Measurements from ENCODE around the gene SLIT3. TPM values are rescaled to one million over a fixed set of nuclear protein-coding genes. Genes with fewer than 3 reads are reported as not detected.

The SLIT3 gene
- total and polyA plus RNA-seq, 4 donors, result 4.6 to 48.5 (median 19.8) TPM

- no peaks in the 10 kb centered on the region for H3K4me1 ChIP-seq (ENCODE audit: control insufficient read depth in 5 of 5, insufficient read depth in 5 of 5, low read length in 5 of 5)
- TF ChIP-seq, protein P1, sequence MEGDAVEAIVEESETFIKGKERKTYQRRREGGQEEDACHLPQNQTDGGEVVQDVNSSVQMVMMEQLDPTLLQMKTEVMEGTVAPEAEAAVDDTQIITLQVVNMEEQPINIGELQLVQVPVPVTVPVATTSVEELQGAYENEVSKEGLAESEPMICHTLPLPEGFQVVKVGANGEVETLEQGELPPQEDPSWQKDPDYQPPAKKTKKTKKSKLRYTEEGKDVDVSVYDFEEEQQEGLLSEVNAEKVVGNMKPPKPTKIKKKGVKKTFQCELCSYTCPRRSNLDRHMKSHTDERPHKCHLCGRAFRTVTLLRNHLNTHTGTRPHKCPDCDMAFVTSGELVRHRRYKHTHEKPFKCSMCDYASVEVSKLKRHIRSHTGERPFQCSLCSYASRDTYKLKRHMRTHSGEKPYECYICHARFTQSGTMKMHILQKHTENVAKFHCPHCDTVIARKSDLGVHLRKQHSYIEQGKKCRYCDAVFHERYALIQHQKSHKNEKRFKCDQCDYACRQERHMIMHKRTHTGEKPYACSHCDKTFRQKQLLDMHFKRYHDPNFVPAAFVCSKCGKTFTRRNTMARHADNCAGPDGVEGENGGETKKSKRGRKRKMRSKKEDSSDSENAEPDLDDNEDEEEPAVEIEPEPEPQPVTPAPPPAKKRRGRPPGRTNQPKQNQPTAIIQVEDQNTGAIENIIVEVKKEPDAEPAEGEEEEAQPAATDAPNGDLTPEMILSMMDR (IDR thresholded peaks at IDR 0.05; ENCODE audit: control extremely low read depth, extremely low read depth), result no peak
- peaks cover 0 to 9% (median 4%) of the 10 kb centered on the region in 4 donors for H3K36me3 ChIP-seq (ENCODE audit: control insufficient read depth in 4 of 4, insufficient read depth in 4 of 4, low read length in 4 of 4)
- no peak overlapping the region for H3K9ac ChIP-seq (ENCODE audit: insufficient read depth in 1 of 2, low read length in 2 of 2)
- 89 to 91% methylated on average over 2 of the region's 2 CpGs for WGBS, 2 donors
- ATAC-seq (ENCODE audit: insufficient read depth, low FRiP score), result no peak
- peaks cover 0 to 4% (median 0%) of the 10 kb centered on the region in 4 donors for H3K9me3 ChIP-seq (ENCODE audit: control insufficient read depth in 4 of 4, insufficient read depth in 3 of 4, low read length in 3 of 4)
- no peaks in the 10 kb centered on the region for H3K27me3 ChIP-seq (ENCODE audit: control insufficient read depth in 3 of 3, insufficient read depth in 3 of 3, low read length in 2 of 3)
- H3K27ac ChIP-seq (ENCODE audit: low read depth in 1 of 2, low read length in 1 of 2), result no peak overlapping the region
- no peak for DNase-seq
- no peak overlapping the region for H3K4me3 ChIP-seq
These were observed 611.7 kb downstream of the SLIT3 start for GRCh38 chr5:168689260-168689659.

GRCh38 chr5:168686837-168687236 is 614.1 kb downstream of the SLIT3 start:
- H3K9ac ChIP-seq (ENCODE audit: insufficient read depth in 1 of 2, low read length in 2 of 2), result no peak overlapping the region
- H3K9me3 ChIP-seq (ENCODE audit: control insufficient read depth in 4 of 4, insufficient read depth in 3 of 4, low read length in 3 of 4), result peaks cover 0 to 2% (median 0%) of the 10 kb centered on the region in 4 donors
- WGBS, 2 donors, result 91 to 95% methylated on average over 7 of the region's 7 CpGs
- H3K4me1 ChIP-seq (ENCODE audit: control insufficient read depth in 5 of 5, insufficient read depth in 5 of 5, low read length in 5 of 5), result peaks cover 0 to 5% (median 0%) of the 10 kb centered on the region in 5 donors
- TF ChIP-seq, protein P1 (IDR thresholded peaks at IDR 0.05; ENCODE audit: control extremely low read depth, extremely low read depth), result no peak
- H3K36me3 ChIP-seq (ENCODE audit: control insufficient read depth in 4 of 4, insufficient read depth in 4 of 4, low read length in 4 of 4), result peaks cover 0 to 5% (median under 1%) of the 10 kb centered on the region in 4 donors
- H3K27ac ChIP-seq (ENCODE audit: low read depth in 1 of 2, low read length in 1 of 2), result no peak overlapping the region
- no peak for DNase-seq
- no peaks in the 10 kb centered on the region for H3K27me3 ChIP-seq (ENCODE audit: control insufficient read depth in 3 of 3, insufficient read depth in 3 of 3, low read length in 2 of 3)
- no peak overlapping the region for H3K4me3 ChIP-seq
- ATAC-seq (ENCODE audit: insufficient read depth, low FRiP score), result no peak

DNA sequence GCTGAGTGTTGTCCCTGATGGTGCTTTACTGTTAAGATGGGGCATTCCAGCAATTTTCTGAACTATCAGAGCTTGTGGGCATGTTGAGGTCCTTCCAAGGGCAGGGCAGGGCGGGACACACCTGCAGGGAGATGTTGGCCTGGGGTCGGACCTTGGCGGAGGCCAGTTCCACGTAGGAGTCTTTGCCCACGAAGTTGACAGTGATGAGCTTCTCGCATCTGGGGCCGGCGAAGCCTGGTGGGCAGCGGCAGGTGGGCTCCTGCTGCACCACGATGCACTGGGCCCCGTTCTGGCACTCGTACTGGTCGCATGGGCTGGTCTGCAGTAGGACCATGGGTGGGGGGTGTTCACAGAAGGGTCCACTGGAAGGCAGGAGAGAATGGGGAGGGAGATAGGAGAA is 615.4 kb downstream of the SLIT3 start:
- DNase-seq, result no peak
- TF ChIP-seq, protein P1 (IDR thresholded peaks at IDR 0.05; ENCODE audit: control extremely low read depth, extremely low read depth), result no peak
- Histone ChIP-seq H3K9me3 (ENCODE audit: control insufficient read depth in 4 of 4, insufficient read depth in 3 of 4, low read length in 3 of 4) (peaks cover 0 to 2% (median 0%) of the 10 kb centered on the region in 4 donors), H3K36me3 (ENCODE audit: control insufficient read depth in 4 of 4, insufficient read depth in 4 of 4, low read length in 4 of 4) (peaks cover 0 to 5% (median 1%) of the 10 kb centered on the region in 4 donors), H3K4me3 (no peak overlapping the region), H3K9ac (ENCODE audit: insufficient read depth in 1 of 2, low read length in 2 of 2) (no peak overlapping the region), H3K27ac (ENCODE audit: low read depth in 1 of 2, low read length in 1 of 2) (no peak overlapping the region), H3K27me3 (ENCODE audit: control insufficient read depth in 3 of 3, insufficient read depth in 3 of 3, low read length in 2 of 3) (no peaks in the 10 kb centered on the region), H3K4me1 (ENCODE audit: control insufficient read depth in 5 of 5, insufficient read depth in 5 of 5, low read length in 5 of 5) (peaks cover 0 to 5% (median 0%) of the 10 kb centered on the region in 5 donors)
- ATAC-seq (ENCODE audit: insufficient read depth, low FRiP score), result no peak
- 94 to 97% methylated on average over 13 of the region's 13 CpGs for WGBS, 2 donors

GRCh38 chr5:168683927-168684295 is 617.0 kb downstream of the SLIT3 start:
- TF ChIP-seq, protein P1 (IDR thresholded peaks at IDR 0.05; ENCODE audit: control extremely low read depth, extremely low read depth), result no peak
- DNase-seq, result no peak
- Histone ChIP-seq H3K4me1 (ENCODE audit: control insufficient read depth in 5 of 5, insufficient read depth in 5 of 5, low read length in 5 of 5) (peaks cover 0 to 8% (median 0%) of the 10 kb centered on the region in 5 donors), H3K27me3 (ENCODE audit: control insufficient read depth in 3 of 3, insufficient read depth in 3 of 3, low read length in 2 of 3) (no peaks in the 10 kb centered on the region), H3K9ac (ENCODE audit: insufficient read depth in 1 of 2, low read length in 2 of 2) (no peak overlapping the region), H3K4me3 (no peak overlapping the region), H3K36me3 (ENCODE audit: control insufficient read depth in 4 of 4, insufficient read depth in 4 of 4, low read length in 4 of 4) (peaks cover 0 to 6% (median 2%) of the 10 kb centered on the region in 4 donors), H3K9me3 (ENCODE audit: control insufficient read depth in 4 of 4, insufficient read depth in 3 of 4, low read length in 3 of 4) (peaks cover 0 to 2% (median 0%) of the 10 kb centered on the region in 4 donors), H3K27ac (ENCODE audit: low read depth in 1 of 2, low read length in 1 of 2) (peak overlapping the region in 1 of 2 donors; percentile 9)
- 89 to 92% methylated on average over 6 of the region's 6 CpGs for WGBS, 2 donors
- no peak for ATAC-seq (ENCODE audit: insufficient read depth, low FRiP score)
